K562 (cell line): ENCODE results near the gene ENTPD8. TPM values are rescaled to one million over a fixed set of nuclear protein-coding genes. Genes with fewer than 3 reads are reported as not detected.

Experiments
- ATF1 ChIP-seq, 2 experiments: fragments of 450-650 bp in 1 of 2; IDR thresholded peaks; 2 replicates each; pipeline ENCODE4 v1.6.1; 2016; ENCODE audit warnings: missing compliant biosample characterization in 1 of 2, missing genetic modification characterization in 1 of 2
- CHCHD3 ChIP-seq: fragments of 250-450 bp; sonication (Bioruptor Pico); IDR thresholded peaks from 2 replicates; pipeline ENCODE4 v2.1.2; 2022; ENCODE audit warnings: mild to moderate bottlenecking
- CREB3 ChIP-seq: fragments of 450-650 bp; conservative IDR thresholded peaks from 2 replicates; pipeline ENCODE4 v1.6.1; 2016; ENCODE audit warnings: missing genetic modification characterization, low read depth, mild to moderate bottlenecking, missing compliant biosample characterization, moderate library complexity
- CREM ChIP-seq: IDR thresholded peaks from 2 replicates; pipeline ENCODE4 v1.6.1; 2014; ENCODE audit warnings: antibody characterized with exemption, low read depth
- FOXA1 ChIP-seq: fragments of 450-650 bp; IDR thresholded peaks from 2 replicates; pipeline ENCODE4 v1.6.1; 2016; ENCODE audit warnings: mild to moderate bottlenecking, borderline replicate concordance
- HDGF ChIP-seq: fragments of 450-650 bp; IDR thresholded peaks from 2 replicates; pipeline ENCODE4 v1.6.1; 2016
- ID3 ChIP-seq, 2 experiments: fragments of 250-450 bp in 1 of 2; fragments of 450-650 bp in 1 of 2; sonication (Bioruptor Pico) in 1 of 2; IDR thresholded peaks; 2 replicates each; pipeline versions ENCODE4 v1.6.1 to v1.8.0; 2016 to 2021; ENCODE audit warnings: mild to moderate bottlenecking in 2 of 2, moderate library complexity in 2 of 2, missing compliant biosample characterization in 1 of 2, missing genetic modification characterization in 1 of 2
- KDM5B ChIP-seq: fragments of 200-600 bp; sonication (generic); IDR thresholded peaks from 2 replicates; pipeline ENCODE4 v1.6.1; 2012; ENCODE audit warnings: low read depth, mild to moderate bottlenecking, moderate library complexity, low read length, control low read depth, inconsistent platforms; ENCODE audit not compliant: insufficient replicate concordance
- MED1 ChIP-seq: sonication (generic); formaldehyde crosslinking; IDR thresholded peaks from 2 replicates; pipeline ENCODE4 v1.8.1; 2023; ENCODE audit warnings: missing genetic modification reagents, borderline replicate concordance
- NFXL1 ChIP-seq: fragments of 450-650 bp; formaldehyde crosslinking; IDR thresholded peaks from 2 replicates; pipeline ENCODE4 v1.4.0; 2021; ENCODE audit warnings: mild to moderate bottlenecking
- NUFIP1 ChIP-seq: fragments of 450-650 bp; IDR thresholded peaks from 2 replicates; pipeline ENCODE4 v1.6.1; 2018; ENCODE audit not compliant: partially characterized antibody
- PATZ1 ChIP-seq: fragments of 250-450 bp; sonication (Bioruptor Pico); IDR thresholded peaks from 2 replicates; pipeline ENCODE4 v1.5.0; 2020; ENCODE audit warnings: mild to moderate bottlenecking, borderline replicate concordance
- RB1 ChIP-seq: fragments of 450-650 bp; IDR thresholded peaks from 2 replicates; pipeline ENCODE4 v1.6.1; 2017; ENCODE audit warnings: low read depth, mild to moderate bottlenecking
- SMAD3 ChIP-seq: fragments of 450-650 bp; formaldehyde crosslinking; conservative IDR thresholded peaks from 2 replicates; pipeline ENCODE4 v1.4.0; 2020; ENCODE audit warnings: mild to moderate bottlenecking
- ZBTB26 ChIP-seq: fragments of 450-650 bp; formaldehyde crosslinking; IDR thresholded peaks from 2 replicates; pipeline ENCODE4 v1.4.0; 2022; ENCODE audit warnings: missing genetic modification characterization
- ZC3H11A ChIP-seq: IDR thresholded peaks from 2 replicates; pipeline ENCODE4 v1.6.1; 2012; ENCODE audit warnings: low read depth, low read length, improper control_type of control experiment
- ZNF699 ChIP-seq: fragments of 250-450 bp; sonication (Bioruptor Pico); IDR thresholded peaks from 2 replicates; pipeline ENCODE4 v1.8.0; 2021; ENCODE audit warnings: mild to moderate bottlenecking, moderate library complexity; ENCODE audit not compliant: insufficient replicate concordance
- polyA plus RNA-seq, 8 experiments: library from polyadenylated mRNA; depleted of rRNA in 4 of 8; stranded (reverse) in 5 of 8; unstranded in 3 of 8; fragments of >200 nt; fragmentation: Nextera tagmentation in 2 of 8; fragmentation: Illumina TruSeq in 1 of 8; extraction: Ambion mirVana in 2 of 8; extraction: Trizol in 1 of 8; gene quantifications; 2 replicates each; pipeline versions ENCODE4 v1.2.1 to v1.2.3, GENCODE V29; 2011 to 2014; ENCODE audit warnings: inconsistent platforms in 1 of 8, missing spikeins in 1 of 8
- total RNA-seq, 7 experiments: library from RNA; depleted of rRNA in 6 of 7; stranded (reverse); fragments of >200 nt in 6 of 7; fragmentation: Illumina TruSeq in 2 of 7; extraction: Trizol in 2 of 7; gene quantifications; 2 replicates each; pipeline versions ENCODE4 v1.2.1 to v1.2.3, GENCODE V29; 2011 to 2021; ENCODE audit warnings: low replicate concordance in 1 of 7
- TF ChIP-seq, protein P1 (sequence below): fragments of 450-650 bp; IDR thresholded peaks from 2 replicates; pipeline ENCODE4 v1.7.0; 2016; ENCODE audit warnings: borderline replicate concordance

ENTPD8 gene
- total and polyA plus RNA-seq, 9 of the 15 experiments (the other 6 are each of a cell fraction or from before 2014, with no cell fraction given): 0.06 to 0.27 (median 0.19) TPM; not detected in 5

GRCh38 chr9:137429974-137430722 lies 11.0 kb downstream of the ENTPD8 start (continued):
- no peak for TF ChIP-seq CREB3 (tag)
- no peak for TF ChIP-seq ID3 (CRISPR knock-in tag; IDR thresholded peaks at IDR 0.05)
- TF ChIP-seq ID3 (tag; IDR thresholded peaks at IDR 0.05): no peak
- peak; percentile 49; the same call in 1 of the 2 replicates for TF ChIP-seq RB1
- no peak for TF ChIP-seq SMAD3 (CRISPR knock-in tag)
- no peak for TF ChIP-seq NFXL1 (CRISPR knock-in tag)
- TF ChIP-seq FOXA1: no peak
- no peak for TF ChIP-seq MED1 (CRISPR knock-in tag)
- no peak for TF ChIP-seq PATZ1
- TF ChIP-seq ZBTB26 (CRISPR knock-in tag): no peak
- TF ChIP-seq HDGF: no peak
- TF ChIP-seq KDM5B: no peak
- TF ChIP-seq, protein P1, sequence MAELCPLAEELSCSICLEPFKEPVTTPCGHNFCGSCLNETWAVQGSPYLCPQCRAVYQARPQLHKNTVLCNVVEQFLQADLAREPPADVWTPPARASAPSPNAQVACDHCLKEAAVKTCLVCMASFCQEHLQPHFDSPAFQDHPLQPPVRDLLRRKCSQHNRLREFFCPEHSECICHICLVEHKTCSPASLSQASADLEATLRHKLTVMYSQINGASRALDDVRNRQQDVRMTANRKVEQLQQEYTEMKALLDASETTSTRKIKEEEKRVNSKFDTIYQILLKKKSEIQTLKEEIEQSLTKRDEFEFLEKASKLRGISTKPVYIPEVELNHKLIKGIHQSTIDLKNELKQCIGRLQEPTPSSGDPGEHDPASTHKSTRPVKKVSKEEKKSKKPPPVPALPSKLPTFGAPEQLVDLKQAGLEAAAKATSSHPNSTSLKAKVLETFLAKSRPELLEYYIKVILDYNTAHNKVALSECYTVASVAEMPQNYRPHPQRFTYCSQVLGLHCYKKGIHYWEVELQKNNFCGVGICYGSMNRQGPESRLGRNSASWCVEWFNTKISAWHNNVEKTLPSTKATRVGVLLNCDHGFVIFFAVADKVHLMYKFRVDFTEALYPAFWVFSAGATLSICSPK: no peak
- TF ChIP-seq CREM: peak; percentile 67
- TF ChIP-seq ATF1 (CRISPR knock-in tag; IDR thresholded peaks at IDR 0.05): no peak
- no peak for TF ChIP-seq ATF1 (tag; IDR thresholded peaks at IDR 0.05)
- TF ChIP-seq ZNF699: no peak
- no peak for TF ChIP-seq NUFIP1
- no peak for TF ChIP-seq ZC3H11A
- TF ChIP-seq CHCHD3 (CRISPR knock-in tag): no peak
